NCI-H1105 (cell line): ENCODE data around the gene PKIB.

Experiments used
- DNase-seq: peaks from one replicate; lab custom pipeline; 2025; lab: John Stamatoyannopoulos, UW

The PKIB gene

GRCh38 chr6:122669868-122670267 lies 59.7 kb downstream of the PKIB start:
- DNase-seq: no peak

- DNase-seq: no peak
These were observed 61.0 kb downstream of the PKIB start for GRCh38 chr6:122671251-122671650.

DNA sequence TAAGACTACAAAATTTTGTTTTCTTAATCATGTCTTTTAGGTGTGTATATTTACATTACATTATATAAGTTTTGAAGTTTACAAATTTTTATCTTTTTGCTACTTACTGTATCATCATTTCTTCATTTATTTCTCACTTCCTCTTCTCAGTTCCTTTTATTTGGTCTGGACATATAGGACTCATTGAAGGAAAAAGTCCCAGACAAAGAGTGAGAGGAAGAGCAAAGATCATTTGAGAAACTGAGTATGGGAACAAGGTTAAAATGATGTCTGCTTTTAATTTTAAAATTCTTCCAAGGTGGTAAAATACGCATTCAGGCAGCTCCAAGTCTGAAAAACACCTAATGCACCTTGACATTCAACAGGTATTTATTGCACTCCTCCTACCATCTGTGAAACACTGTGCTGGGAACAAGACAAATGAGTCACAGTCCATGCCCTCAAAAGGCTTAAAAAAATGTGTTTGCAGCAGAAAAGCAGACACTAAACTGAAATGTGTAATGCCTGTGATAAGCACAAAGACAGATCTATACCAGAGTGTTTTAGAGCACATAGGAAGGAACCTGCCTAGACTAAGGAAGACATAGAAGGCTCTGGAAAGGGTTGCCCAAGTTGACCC lies 63.2 kb downstream of the PKIB start:
- DNase-seq: no peak

GRCh38 chr6:122676146-122676545 lies 65.9 kb downstream of the PKIB start:
- no peak for DNase-seq

GRCh38 chr6:122676688-122677087 lies 66.5 kb downstream of the PKIB start:
- DNase-seq: no peak

GRCh38 chr6:122677406-122677805 lies 67.2 kb downstream of the PKIB start:
- no peak for DNase-seq

GRCh38 chr6:122678841-122679240 lies 68.6 kb downstream of the PKIB start:
- no peak for DNase-seq

DNA sequence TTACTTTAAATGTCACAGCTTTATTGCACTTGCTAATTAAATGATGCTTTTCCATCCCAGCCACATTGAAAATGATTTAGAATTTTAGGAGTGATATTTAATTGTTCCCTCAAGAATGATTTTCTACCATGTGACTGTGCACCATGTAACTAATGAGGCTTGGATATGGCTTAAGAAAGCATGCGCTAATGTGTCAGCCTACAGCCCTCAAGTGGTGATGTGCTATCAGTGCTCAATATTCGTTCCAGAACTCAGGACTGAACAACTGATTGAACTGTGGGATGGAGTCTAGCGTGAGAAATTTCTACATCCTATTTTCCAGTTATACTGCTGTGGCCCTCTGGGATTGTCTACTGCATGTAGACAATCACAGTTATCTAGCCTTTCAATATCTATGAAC lies 71.5 kb downstream of the PKIB start:
- DNase-seq: no peak

DNA sequence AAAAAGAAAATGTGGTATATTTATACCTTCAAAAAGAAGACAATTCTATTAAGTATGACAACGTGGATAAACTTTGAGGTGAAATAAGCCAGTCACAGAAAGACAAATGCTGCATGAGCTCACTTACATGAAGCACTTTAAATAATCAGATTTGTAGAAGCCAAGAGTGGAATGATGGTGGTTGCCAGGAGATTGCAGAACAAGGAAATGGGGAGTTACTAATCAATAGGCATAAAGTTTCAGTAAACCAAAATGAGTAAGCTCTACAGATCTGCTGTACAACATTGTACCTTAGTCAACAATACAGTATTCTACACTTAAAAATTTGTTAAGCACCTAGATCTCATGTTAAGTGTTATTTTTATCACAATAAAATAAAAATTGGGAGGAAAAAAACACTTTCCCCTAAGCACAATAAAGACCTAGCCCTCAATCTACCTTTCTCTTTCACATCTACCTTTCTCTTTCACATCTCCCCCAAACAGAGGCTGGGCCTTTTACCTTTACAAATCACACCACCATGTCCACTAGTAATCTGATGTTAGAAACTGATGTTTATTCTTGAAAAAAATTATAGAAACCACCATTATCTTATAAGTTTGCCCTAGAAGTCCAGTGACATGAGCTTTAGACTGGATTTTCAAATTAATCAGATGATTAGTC lies 73.9 kb downstream of the PKIB start:
- no peak for DNase-seq

DNA sequence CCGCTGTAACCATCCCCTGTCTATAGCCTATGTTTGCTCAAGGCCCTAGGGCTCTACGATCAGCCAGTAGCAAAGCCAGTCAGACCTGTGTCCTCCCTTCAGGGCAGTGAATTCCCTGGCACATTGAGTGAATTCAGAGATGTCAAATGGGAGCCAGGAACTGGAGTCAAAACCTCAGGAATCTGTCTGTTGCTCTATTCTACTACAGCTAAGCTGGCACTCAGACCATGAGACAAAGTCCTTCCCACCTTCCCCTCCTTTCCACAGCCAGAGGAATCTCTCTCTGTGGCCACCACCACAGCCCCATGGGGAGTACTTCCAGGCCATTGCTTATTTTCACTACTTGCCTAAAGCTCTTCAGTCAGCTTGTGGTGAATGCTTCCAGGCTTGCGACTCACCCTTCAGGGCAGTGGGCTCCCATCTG lies 82.0 kb downstream of the PKIB start:
- no peak for DNase-seq

DNA sequence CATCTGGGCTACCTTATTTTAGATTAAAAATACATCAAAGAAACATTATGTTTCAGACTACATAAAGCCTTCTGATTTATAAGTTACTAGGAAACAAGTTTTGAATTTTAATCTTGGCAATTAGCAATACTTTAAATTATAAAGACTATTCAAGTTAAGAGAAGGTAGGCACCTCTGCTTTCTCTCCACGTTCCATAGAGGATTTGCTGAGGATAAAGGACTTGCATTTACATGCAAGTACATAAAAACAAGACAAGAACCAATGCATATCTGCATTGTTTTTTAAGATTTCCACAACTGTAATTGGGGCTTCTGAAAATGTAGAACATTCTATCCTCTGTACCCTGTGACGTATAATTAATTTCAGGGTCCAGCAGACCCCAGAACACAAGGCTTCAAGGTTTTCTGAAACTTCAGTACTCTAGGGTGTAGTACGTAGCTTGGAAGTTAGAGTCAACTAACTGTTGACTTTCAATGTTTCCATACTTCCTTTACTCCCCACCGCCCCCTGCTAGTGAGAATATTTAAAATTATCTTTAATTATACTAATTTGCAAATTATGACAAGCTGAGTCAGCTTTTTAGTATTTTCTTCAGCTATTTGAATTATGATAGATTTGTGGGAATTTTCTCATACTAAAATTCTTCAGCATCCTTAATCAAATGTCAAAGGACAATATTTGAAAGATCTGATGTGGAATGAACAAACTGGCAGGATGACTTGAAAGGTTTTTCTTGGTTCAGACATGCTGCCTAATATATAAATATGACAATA lies 82.8 kb downstream of the PKIB start:
- no peak for DNase-seq

DNA sequence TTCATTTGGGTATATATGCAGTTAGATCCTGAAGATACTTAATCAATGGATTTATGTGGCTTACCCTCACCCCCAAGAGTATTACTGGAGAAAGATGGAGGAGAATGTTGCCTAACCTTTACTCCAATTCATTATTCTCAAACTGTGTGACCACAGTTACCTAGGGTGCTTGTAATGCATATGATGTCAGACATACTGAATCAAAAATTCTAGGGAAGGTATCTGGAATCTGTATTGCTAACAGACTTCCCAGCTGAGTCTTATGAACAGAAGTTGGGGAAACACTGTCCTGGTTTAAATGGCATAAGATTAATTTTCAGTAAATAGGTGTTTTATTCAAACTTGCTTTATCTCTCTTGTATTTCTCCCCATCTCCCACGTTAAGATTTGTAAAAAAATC lies 83.9 kb downstream of the PKIB start:
- no peak for DNase-seq

- DNase-seq: no peak
These were observed 84.4 kb downstream of the PKIB start for GRCh38 chr6:122694602-122695001.

DNA sequence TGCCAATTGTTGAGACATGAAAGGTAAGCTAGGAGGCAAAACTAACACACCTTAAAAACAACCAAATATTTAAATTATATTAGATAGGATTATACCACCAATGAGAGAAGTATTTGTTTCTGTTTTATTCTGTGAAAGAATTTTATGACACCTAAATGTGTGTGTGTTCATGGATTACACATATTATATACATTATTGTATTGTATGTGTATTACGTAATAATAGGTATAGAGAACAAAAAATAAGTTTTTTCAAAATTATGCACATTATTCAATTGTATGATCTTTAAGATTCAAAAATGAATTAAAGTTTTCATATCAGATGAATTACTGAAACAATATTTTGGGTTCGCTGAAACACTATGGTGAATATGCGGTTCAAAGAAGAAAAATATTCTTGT lies 85.0 kb downstream of the PKIB start:
- no peak for DNase-seq

DNA sequence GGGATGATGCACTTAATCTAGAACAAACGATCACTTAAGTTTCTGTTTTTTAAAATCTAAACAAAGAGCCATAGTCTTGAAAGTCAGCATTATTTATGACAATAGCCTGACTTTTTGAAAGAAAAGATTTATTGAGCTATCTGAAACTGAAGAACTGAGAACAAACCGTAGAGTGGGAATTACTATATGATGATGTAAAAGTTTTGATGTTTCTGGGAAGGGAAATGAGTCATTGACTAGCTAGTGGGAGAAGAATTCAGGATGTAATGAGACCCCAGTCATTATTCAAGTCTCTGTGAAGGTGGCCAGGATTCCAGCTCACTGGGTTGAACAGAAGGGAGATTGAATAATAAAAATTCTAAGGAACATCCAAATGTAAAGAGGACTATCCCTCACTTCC lies 85.9 kb downstream of the PKIB start:
- DNase-seq: no peak

DNA sequence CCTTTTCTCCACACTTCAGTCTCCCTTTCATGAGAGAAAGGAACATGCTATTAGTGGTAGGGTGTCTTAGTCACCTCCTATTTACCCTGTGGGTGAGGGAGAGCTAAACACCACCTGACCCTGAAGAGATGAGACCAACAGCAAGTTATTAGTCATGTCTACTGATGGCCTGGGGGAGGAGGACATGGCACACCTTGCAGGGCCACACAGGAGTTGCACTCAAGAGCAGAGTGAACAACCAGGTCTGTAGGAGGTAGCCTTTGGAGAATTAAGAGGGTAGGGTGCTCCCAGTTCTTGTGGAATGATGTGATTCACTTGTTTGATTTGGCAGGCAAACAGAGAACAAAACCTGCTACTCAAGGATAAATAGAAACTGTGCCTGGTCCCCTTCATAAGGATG lies 86.6 kb downstream of the PKIB start:
- DNase-seq: no peak

- DNase-seq: no peak
These were observed 87.3 kb downstream of the PKIB start for GRCh38 chr6:122697458-122697857.

GRCh38 chr6:122701666-122702065 lies 91.5 kb downstream of the PKIB start:
- no peak for DNase-seq

DNA sequence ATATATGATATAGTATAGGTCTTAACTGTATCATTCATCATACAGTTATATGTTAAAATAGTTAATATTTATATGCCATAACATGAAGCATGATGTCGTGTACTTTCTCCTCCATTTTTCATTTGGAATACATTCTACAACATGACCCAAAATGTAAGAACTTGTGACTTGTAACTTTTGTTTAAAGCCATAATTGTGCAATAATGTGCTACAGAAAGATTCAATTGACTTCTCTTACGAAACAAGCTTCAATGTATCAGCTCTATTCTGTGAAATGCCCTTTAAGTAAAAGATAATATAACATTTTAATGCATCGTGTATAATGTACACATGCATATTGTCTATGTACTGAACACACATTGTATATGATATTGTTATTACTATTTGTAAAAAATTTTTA lies 92.6 kb downstream of the PKIB start:
- no peak for DNase-seq

GRCh38 chr6:122704066-122704465 lies 93.9 kb downstream of the PKIB start:
- DNase-seq: no peak

GRCh38 chr6:122709922-122710512 lies 99.8 kb downstream of the PKIB start:
- no peak for DNase-seq

DNA sequence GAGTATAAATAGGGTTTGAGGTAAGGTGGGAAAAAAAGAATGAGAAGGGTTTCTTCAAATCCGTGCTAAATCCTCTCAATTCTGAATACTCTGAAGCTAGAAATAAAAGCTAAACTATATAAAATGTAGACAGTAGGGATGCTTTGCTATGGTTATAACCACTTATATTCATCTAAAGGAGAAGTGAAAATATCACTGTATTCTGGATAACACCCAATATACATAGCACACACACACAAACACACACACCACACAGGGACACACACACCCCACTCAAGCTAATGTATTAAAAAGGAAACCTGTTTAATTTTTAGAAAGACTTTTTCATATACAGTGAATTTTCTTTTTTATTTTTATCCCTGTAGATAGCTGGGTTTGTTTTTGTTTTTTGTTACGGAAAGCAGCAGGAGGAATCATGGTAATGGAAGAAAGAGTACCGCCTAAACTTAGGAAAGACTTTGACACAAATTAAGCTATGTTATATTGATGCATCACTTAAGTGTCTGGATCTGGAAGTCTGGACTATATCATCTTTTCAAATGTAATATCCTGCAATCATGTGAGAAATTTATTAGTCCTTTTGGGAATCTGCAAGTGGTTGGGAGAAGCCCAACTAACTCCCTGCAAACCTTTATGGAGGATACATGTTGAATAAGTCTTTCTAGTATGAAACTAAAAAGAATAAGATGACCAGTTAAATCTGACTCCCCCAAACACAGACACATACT lies 100.9 kb downstream of the PKIB start:
- DNase-seq: no peak
